Cortex of kidney (tissue), 1 donor: ENCODE data around the gene CC2D1A.

Experiments used
- DNase-seq: peaks from one replicate; lab custom pipeline; 2025; lab: John Stamatoyannopoulos, UW

Gene CC2D1A

GRCh38 chr19:13980340-13980739 lies 74.3 kb downstream of the CC2D1A start:
- no peak for DNase-seq
